Lung (tissue), 12 donors: ENCODE measurements around the gene DPYSL5. TPM values are rescaled to one million over a fixed set of nuclear protein-coding genes. Genes with fewer than 3 reads are reported as not detected.

Source experiments
- ATAC-seq: fragments of 200-7000 bp; cut with Tn5 transposase; one replicate; pipeline ENCODE4 v1.9.1; 2020; ENCODE audit warnings: moderate number of reproducible peaks; ENCODE audit not compliant: insufficient read depth, low FRiP score
- DNase-seq, 3 donors: peaks; one replicate each; pipeline ENCODE4 v3.0.0-alpha.2; 2013 to 2017
- H3K27ac ChIP-seq, 2 donors: one replicate each; pipeline ENCODE4 v1.5.1; 2013; ENCODE audit warnings: mild to moderate bottlenecking in 2 of 2, moderate library complexity in 2 of 2, control low read depth in 1 of 2, inconsistent platforms in 1 of 2, low read depth in 1 of 2, low read length in 1 of 2
- H3K27me3 ChIP-seq, 3 donors: one replicate each; pipeline ENCODE4 v1.5.1; 2013; ENCODE audit warnings: low read length in 2 of 3; ENCODE audit not compliant: control insufficient read depth in 3 of 3, insufficient read depth in 3 of 3
- H3K36me3 ChIP-seq, 4 donors: one replicate each; pipeline ENCODE4 v1.5.1; 2013; ENCODE audit warnings: low read length in 4 of 4, mild to moderate bottlenecking in 1 of 4, moderate library complexity in 1 of 4; ENCODE audit not compliant: control insufficient read depth in 4 of 4, insufficient read depth in 4 of 4
- H3K4me1 ChIP-seq, 5 donors: one replicate each; pipeline ENCODE4 v1.5.1; 2013; ENCODE audit warnings: low read length in 5 of 5, mild to moderate bottlenecking in 2 of 5, moderate library complexity in 1 of 5; ENCODE audit not compliant: control insufficient read depth in 5 of 5, insufficient read depth in 5 of 5
- H3K4me3 ChIP-seq: one replicate; pipeline ENCODE4 v1.5.1; 2013; ENCODE audit warnings: mild to moderate bottlenecking, control low read depth, moderate library complexity
- H3K9ac ChIP-seq, 2 donors: one replicate each; pipeline ENCODE4 v1.5.1; 2013; ENCODE audit warnings: low read length in 2 of 2, control low read depth in 1 of 2; ENCODE audit not compliant: insufficient read depth in 1 of 2
- H3K9me3 ChIP-seq, 4 donors: one replicate each; pipeline ENCODE4 v1.5.1; 2013; ENCODE audit warnings: low read length in 3 of 4, mild to moderate bottlenecking in 1 of 4, moderate library complexity in 1 of 4; ENCODE audit not compliant: control insufficient read depth in 4 of 4, insufficient read depth in 3 of 4
- CTCF ChIP-seq: IDR thresholded peaks from 2 replicates; pipeline ENCODE4 v1.5.1; 2012; ENCODE audit warnings: mild to moderate bottlenecking; ENCODE audit errors: control extremely low read depth, extremely low read depth
- WGBS, 2 donors: extraction: QIAGEN DNeasy Blood & Tissue Kit; methylation state at CpG; one replicate each; pipeline ENCODE4 v1.1.7; 2013; 5-methylcytosine and 5-hydroxymethylcytosine counted together
- polyA plus RNA-seq, 2 donors: library from polyadenylated mRNA; stranded (reverse); fragments of 200-250 nt; gene quantifications; one replicate each; pipeline ENCODE4 v1.2.1, GENCODE V29; 2013
- total RNA-seq, 2 donors: library from RNA; depleted of rRNA in 1 of 2; stranded (reverse); fragments of >200 nt in 1 of 2; gene quantifications; one replicate each; pipeline ENCODE4 v1.2.1, GENCODE V29; 2014 to 2021
- donor health status: control.
- donor health status: control.
- donor health status: Bipolar disorder and iron deficiency.
- donor health status: healthy.
- donor health status: DM: yes; HTN: yes; CAD: no.

The DPYSL5 gene
- total and polyA plus RNA-seq, 4 donors, result 0.09 TPM; not detected in 3

DNA sequence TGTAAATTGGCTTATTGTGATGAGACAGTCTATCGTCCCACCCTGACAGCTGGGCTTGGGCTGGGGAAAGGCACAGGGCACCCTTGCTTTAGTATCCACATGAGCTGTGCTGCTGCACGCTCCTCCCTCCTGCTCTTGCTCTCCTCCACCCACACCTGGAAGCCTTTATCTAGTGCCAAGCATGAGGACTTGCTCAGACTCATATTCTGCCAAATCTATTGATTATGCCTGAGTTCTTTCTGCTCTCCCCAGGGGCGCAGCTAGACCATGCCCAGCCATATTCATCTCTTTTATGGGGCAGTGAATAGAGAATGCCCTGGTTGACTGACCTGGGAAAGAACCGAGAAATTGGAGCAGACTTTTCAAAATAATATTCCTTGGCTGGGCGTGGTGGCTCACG is 29.0 kb upstream of the DPYSL5 start:
- Histone ChIP-seq H3K4me1 (no peaks in the 10 kb centered on the region), H3K9me3 (no peaks in the 10 kb centered on the region), H3K36me3 (no peaks in the 10 kb centered on the region), H3K27ac (no peak overlapping the region), H3K4me3 (no peak overlapping the region), H3K9ac (no peak overlapping the region), H3K27me3 (peaks cover 0 to 3% (median 0%) of the 10 kb centered on the region in 3 donors)
- no peak for ATAC-seq
- 85 to 93% methylated on average over 6 of the region's 6 CpGs for WGBS, 2 donors
- DNase-seq, result no peak
- no peak for TF ChIP-seq CTCF

DNA sequence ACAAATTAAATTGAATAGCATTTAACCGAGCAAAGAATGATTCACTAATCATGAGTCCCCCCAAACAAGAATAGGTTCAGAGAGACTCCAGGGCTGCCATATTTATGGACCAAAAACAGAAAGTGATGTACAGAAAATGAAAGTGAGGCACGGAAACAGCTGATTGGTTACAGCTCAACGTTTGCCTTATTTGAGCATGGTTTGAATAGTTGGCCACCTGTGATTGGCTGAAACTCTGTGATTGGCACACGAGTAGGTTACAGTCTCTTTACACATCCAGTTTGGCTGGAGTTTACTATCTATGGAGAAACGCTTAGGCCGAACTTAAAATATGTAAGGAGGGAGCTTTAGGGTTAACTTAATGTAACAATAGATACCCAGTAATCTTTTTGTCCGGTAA is 27.0 kb upstream of the DPYSL5 start:
- WGBS, 2 donors, result 86 to 90% methylated on average over 7 of the region's 7 CpGs
- no peak overlapping the region for H3K27ac ChIP-seq
- ATAC-seq, result no peak
- no peak overlapping the region for H3K4me3 ChIP-seq
- H3K27me3 ChIP-seq, result peaks cover 0 to 4% (median 0%) of the 10 kb centered on the region in 3 donors
- H3K9me3 ChIP-seq, result no peaks in the 10 kb centered on the region
- no peak overlapping the region for H3K9ac ChIP-seq
- TF ChIP-seq CTCF, result no peak
- H3K4me1 ChIP-seq, result no peaks in the 10 kb centered on the region
- DNase-seq, result no peak
- H3K36me3 ChIP-seq, result no peaks in the 10 kb centered on the region

- DNase-seq (no peak), ATAC-seq (no peak)
- H3K9ac ChIP-seq, result no peak overlapping the region
- 88 to 89% methylated on average over 6 of the region's 6 CpGs for WGBS, 2 donors
- no peaks in the 10 kb centered on the region for H3K36me3 ChIP-seq
- H3K27ac ChIP-seq, result no peak overlapping the region
- no peak for TF ChIP-seq CTCF
- no peak overlapping the region for H3K4me3 ChIP-seq
- H3K27me3 ChIP-seq, result peaks cover 0 to 3% (median 0%) of the 10 kb centered on the region in 3 donors
- no peaks in the 10 kb centered on the region for H3K9me3 ChIP-seq
- no peaks in the 10 kb centered on the region for H3K4me1 ChIP-seq
These were observed 25.1 kb upstream of the DPYSL5 start for GRCh38 chr2:26822877-26823276.

- TF ChIP-seq CTCF, result no peak
- Histone ChIP-seq H3K27ac (no peak overlapping the region), H3K4me1 (no peaks in the 10 kb centered on the region), H3K9me3 (peaks cover 0 to 2% (median 0%) of the 10 kb centered on the region in 4 donors), H3K9ac (no peak overlapping the region), H3K4me3 (no peak overlapping the region), H3K36me3 (no peaks in the 10 kb centered on the region), H3K27me3 (no peaks in the 10 kb centered on the region)
- ATAC-seq (no peak), DNase-seq (peak in 2 of 3 donors; percentile 53 to 69)
- 49 to 56% methylated on average over 6 of the region's 6 CpGs for WGBS, 2 donors
These were observed 9.6 kb upstream of the DPYSL5 start for GRCh38 chr2:26838121-26838906.
